Activated T-cell treated with anti-CD3 and anti-CD28 coated beads for 24 hours (primary cell): ENCODE results near the gene PTGR3.

ENCODE experiments used
- DNase-seq: peaks from one replicate; pipeline ENCODE4 v3.0.0-alpha.2; 2020; ENCODE audit warnings: low read depth

PTGR3 gene

GRCh38 chr18:75214766-75215510 lies 6.0 kb upstream of the PTGR3 start:
- DNase-seq: no peak

GRCh38 chr18:75214332-75214690 lies 5.4 kb upstream of the PTGR3 start:
- DNase-seq: no peak

- no peak for DNase-seq
Measured at GRCh38 chr18:75213611-75214331, 4.8 kb upstream of the PTGR3 start.

- DNase-seq: no peak
Measured at GRCh38 chr18:75212751-75213090, 3.8 kb upstream of the PTGR3 start.

- no peak for DNase-seq
Measured at GRCh38 chr18:75211953-75212750, 3.2 kb upstream of the PTGR3 start.

GRCh38 chr18:75211626-75211952 lies 2.6 kb upstream of the PTGR3 start:
- DNase-seq: no peak

- DNase-seq: no peak
Measured at GRCh38 chr18:75211002-75211621, 2.2 kb upstream of the PTGR3 start.

- peak; percentile 47 for DNase-seq
Measured at GRCh38 chr18:75210274-75211001, 1.5 kb upstream of the PTGR3 start, which contains the start of gene TSHZ1. Gene TSHZ1, plus strand, starts transcription at chr18:75210797. Its CDS starts 1,080 bp downstream, at chr18:75211877.

GRCh38 chr18:75209951-75210258 lies 966 bp upstream of the PTGR3 start:
- DNase-seq: no peak

DNA sequence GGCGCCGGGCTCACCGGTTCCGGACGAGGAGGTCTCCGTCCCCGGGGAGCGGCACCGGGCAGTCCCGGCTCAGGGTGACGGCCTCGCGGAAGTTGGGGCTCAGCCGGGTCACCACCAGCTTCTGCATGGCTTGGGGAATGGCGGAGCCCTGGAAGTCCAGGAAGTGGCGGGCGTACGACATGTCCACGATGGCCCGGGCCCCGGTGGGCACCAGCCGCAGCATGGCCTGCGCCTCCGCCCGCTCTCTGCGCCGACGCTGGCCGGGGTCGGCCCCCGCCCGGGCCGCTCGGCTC lies 157 bp downstream of the PTGR3 start:
- peak; percentile 18 for DNase-seq

DNA sequence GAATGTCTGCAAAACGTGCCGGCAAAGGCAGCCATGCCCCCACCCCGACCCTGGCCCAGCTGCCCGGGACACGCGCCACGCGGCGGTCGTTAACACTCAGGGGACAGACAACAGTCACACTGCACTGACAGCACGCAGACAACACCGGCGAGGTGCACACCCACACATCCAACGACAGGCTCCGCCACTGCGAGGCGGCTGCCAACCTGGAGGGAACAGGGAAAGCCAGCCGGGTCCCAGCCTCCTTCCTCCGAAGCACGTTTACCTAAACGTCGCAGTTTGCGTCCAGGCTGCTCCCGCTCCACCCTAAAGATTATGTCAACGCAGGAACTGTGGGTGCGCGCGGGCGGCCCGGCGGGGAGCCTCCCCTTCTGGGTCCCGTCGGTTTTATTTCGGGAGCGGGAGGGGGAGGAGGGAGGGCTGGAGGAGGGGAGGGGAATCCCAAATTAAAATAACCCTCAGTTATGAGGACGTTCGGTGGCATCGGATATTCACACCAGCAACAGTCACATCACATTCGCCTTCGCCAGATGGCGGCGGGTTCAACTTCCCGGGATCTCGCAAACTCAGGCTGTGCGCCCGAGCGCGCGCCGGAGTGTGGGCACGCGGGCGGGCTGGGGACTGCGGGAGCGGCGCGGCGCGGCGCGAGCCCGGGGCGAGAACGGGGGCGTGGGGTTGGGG lies 644 bp downstream of the PTGR3 start:
- peak; percentile 35 for DNase-seq

GRCh38 chr18:75207310-75208154 lies 1.4 kb downstream of the PTGR3 start:
- DNase-seq: peak; percentile 29

- DNase-seq: no peak
Measured at GRCh38 chr18:75206452-75207309, 2.3 kb downstream of the PTGR3 start.

GRCh38 chr18:75205514-75206132 lies 3.3 kb downstream of the PTGR3 start:
- DNase-seq: no peak

DNA sequence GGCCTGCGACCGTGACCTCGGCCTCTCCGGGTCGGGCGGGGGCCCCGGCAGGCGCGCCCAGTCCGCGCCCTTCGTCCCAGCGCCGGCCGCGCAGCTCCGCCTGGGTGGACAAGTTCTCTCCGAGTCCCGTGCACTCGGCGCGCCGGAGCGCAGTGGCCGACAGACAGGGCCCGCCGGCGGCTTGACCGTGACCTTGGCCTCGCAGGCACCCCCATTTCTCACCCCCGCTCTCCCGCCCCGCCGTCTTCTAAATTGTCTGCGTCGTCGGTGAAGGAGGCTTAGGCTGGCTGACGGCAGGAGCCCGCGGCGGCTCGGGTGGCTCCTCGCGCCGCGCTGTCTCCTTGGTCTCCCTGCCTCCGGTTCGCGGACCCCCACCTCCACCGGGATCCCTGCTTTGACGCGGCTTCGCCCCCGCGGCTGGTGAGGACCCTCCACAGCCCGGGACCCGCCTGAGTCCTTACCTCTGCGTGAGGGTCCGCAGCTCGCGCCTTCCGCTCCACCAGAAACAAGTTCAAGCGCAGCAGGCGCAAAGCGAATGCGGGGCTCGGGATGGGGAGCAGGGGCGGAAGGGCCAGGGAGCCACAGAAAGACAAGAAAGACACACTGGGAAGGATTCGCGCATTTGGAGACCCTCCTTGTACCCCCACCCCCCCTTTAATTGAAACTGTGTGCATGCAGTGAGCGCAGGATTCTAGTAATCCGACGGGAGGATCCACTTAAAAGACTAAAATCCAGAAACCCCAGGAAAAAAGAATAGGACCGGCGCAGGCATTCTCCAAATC lies 4.0 kb downstream of the PTGR3 start:
- DNase-seq: no peak

DNA sequence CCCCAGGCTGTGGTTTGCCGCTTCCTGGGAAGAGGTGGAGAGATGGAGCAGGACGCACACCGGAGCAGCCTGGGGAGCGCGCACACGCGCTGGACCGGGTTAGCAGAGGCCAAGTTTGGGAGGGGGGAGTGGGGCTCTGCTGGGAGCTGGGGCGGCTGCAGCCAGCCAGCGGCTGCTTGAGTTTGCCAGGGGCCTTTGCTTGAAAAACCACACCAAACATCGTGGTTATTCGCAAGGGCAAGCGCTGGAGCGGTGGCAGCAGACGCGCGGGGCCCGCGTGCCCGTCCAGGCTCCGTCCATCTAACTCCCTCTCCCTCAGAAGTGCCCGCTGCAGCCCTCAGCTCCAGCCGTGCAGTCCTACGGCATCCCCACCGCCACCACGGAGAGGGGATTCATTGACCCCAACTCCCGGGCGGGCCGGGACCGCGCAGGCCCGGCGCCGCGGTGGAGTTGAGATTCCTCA lies 4.6 kb downstream of the PTGR3 start:
- no peak for DNase-seq

GRCh38 chr18:75203416-75204268 lies 5.3 kb downstream of the PTGR3 start:
- DNase-seq: no peak
